HFF-Myc (cell line): Measurements from ENCODE around the gene GABBR2.
"Not testable (repeated sequence)": the region's sequence is repeated elsewhere in the genome, so short reads cannot be mapped to it uniquely, and the experiment has no call there.

Experiments
- DNase-seq: peaks from one replicate; pipeline ENCODE4 v3.0.0-alpha.2; 2011; ENCODE audit warnings: low read depth; ENCODE audit errors: extremely low read depth
- H3K4me3 ChIP-seq: replicated peaks from 2 replicates; pipeline ENCODE4 v1.5.1; 2011; ENCODE audit warnings: low read depth, mild to moderate bottlenecking, control low read depth, low read length
- TF ChIP-seq, protein P1 (sequence below): IDR thresholded peaks from 2 replicates; pipeline ENCODE4 v1.5.1; 2012; ENCODE audit warnings: mild to moderate bottlenecking, low read depth, low read length, control low read depth; ENCODE audit errors: missing control alignments

The GABBR2 gene

DNA sequence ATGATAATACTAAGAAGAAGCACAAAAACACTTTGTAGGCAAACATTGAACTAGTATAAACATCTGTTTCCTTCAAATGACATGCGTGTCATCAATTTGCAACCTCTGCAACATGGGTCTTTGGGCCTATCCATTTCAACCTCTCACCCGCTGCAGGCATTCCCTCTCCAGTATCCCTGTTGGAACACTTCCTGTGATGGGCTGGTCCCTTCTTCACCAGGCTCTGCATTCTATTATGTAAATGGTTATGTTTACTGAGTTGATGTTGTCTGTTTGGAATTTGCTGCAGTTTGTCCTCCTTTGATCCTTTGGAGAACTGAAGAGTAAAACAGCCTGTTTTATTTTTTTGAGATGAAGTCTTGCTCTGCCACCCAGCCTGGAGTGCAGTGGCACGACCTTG, 436.7 kb downstream of the GABBR2 start:
- TF ChIP-seq, protein P1, sequence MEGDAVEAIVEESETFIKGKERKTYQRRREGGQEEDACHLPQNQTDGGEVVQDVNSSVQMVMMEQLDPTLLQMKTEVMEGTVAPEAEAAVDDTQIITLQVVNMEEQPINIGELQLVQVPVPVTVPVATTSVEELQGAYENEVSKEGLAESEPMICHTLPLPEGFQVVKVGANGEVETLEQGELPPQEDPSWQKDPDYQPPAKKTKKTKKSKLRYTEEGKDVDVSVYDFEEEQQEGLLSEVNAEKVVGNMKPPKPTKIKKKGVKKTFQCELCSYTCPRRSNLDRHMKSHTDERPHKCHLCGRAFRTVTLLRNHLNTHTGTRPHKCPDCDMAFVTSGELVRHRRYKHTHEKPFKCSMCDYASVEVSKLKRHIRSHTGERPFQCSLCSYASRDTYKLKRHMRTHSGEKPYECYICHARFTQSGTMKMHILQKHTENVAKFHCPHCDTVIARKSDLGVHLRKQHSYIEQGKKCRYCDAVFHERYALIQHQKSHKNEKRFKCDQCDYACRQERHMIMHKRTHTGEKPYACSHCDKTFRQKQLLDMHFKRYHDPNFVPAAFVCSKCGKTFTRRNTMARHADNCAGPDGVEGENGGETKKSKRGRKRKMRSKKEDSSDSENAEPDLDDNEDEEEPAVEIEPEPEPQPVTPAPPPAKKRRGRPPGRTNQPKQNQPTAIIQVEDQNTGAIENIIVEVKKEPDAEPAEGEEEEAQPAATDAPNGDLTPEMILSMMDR: no peak
- no peak overlapping the region for H3K4me3 ChIP-seq

DNA sequence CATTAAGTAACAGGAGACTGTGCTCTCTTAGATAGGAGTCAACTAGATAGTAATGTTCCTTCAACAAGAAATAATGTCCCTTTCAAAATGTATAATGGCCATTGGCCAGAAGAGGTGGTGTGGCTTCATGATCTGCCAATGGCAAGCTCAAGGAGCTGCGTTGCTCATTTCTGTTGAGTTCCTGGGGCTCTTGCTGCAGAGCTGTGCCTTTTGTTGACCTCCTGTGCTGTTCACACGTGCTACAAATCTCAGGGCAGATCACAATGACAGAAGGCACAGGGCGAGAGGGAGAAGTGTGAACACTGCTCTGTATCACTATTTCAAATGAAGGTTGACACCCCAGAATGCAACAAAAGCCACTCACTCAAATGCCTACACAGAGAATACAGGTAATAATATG, 437.3 kb downstream of the GABBR2 start:
- DNase-seq: no peak
- no peak overlapping the region for H3K4me3 ChIP-seq
- TF ChIP-seq, protein P1: no peak

More for the DNA sequence above, 436.7 kb downstream of the GABBR2 start:
- DNase-seq: no peak

DNA sequence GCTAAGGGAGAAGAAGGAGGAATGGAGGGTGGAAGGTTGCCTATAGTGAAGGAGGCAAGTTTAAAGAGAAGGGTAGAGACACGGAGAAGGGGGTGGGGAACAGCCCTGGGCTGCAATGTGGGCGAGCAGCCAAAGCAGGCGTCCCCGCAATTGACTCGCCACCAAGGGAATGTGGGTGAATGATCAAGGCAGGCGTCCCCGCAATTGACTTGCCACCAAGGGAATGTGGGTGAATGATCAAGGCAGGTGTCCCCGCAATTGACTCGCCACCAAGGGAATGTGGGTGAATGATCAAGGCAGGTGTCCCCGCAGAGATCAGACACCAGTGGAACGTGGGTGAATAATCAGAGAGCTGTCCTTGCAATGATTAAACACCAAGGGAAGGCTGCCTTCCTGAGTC, 438.5 kb downstream of the GABBR2 start:
- DNase-seq, H3K4me3 ChIP-seq: not testable (repeated sequence)

DNA sequence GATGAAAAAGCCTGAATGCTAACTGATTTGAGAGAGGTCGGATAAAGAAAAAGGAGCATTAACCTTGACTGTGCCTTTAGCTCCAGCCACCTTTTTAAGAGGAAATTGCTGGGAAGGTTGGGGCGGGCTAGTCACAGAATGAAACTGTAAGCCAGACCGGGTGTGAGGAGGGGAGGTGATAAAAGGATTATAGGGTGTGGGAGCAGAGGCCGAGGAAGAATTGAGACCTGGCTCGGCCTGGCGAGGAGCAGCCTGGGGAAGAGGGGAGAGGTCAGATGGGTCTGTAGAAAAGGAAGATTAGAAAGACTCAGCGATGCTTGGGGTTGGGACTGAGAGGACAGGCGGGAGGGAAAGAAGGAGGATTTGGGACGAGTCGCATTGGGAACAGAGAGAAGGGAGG, 439.1 kb downstream of the GABBR2 start:
- not testable (repeated sequence) for H3K4me3 ChIP-seq, DNase-seq

DNA sequence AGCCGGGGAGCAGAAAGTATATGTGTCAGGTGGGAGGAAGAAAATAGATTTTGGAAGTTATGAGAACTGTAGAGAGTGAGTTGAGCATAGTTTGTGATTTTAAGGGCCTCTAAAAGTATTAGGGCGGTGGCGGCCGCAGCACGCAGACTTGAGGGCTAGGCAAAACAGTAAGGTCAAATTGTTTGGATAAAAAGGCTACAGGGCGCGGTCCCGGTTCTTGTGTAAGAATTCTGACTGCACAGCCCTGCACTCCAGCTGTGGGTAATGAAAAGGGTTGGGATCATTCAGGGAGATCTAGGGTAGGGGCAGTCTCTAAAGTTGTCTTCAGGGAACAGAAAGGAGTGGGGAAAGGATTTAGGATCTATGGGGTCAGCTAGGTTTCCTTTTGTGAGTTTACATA, 441.2 kb downstream of the GABBR2 start:
- DNase-seq, H3K4me3 ChIP-seq: not testable (repeated sequence)

DNA sequence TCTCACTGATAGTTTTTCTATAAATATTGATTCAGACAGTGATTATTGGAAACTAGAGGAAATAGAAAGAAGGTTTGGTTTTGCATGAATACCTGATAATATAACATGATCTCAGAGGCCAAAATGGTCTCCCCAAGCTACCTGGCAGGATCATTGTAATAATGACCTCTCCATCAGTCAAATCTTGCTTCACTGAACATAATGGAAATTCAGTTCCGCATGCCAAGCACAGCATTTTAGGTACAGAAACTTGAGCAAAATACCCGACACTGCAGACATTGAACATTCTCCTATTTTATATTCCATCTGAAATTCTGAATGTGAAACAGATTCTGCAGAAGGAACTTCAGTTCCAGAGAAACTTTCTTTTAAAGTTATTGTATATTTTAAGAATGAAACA, 444.2 kb downstream of the GABBR2 start:
- TF ChIP-seq, protein P1: no peak
- DNase-seq: no peak
- H3K4me3 ChIP-seq: no peak overlapping the region

DNA sequence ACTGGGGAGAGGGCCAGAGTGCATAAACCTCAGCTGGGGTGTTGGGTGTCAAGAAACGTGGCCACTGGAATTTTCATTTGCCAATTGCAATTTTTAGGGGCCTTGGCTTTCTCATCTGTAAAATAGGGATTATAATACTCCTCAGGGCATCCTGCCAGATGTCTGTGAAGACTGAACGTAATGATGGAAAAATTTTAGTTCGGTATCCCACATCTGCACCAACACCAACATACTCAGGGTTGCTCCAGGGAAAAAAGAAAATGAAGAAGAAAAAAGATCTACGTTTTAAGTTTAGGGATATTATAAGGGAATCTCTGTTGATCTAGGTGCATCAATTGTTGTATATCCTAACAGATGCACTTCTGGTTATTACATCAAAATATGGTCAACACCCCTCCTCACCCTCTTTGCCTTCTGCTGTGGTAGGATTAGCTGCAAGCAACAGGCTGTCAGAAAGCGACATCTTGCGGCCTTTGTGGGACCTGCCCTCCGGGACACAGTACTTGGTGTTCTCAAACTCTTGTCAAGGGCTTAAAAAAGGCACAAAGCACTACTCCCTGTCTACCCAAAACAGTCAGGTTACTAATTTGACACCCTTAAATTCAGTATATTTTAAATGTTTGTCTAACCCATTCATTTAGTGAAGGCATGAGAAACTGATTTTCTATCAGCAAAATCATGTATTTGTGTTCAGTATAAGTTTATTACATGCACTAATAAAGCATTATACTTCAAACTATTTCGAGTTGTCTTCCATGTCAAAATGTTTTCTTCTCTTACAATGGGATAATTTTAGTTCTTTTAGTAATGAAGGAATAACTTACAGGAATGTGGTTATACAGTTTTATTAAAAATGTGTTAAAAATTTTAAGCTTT, 445.0 kb downstream of the GABBR2 start:
- TF ChIP-seq, protein P1: peak; percentile 93
- peak; percentile 65 for DNase-seq
- H3K4me3 ChIP-seq: no peak overlapping the region

DNA sequence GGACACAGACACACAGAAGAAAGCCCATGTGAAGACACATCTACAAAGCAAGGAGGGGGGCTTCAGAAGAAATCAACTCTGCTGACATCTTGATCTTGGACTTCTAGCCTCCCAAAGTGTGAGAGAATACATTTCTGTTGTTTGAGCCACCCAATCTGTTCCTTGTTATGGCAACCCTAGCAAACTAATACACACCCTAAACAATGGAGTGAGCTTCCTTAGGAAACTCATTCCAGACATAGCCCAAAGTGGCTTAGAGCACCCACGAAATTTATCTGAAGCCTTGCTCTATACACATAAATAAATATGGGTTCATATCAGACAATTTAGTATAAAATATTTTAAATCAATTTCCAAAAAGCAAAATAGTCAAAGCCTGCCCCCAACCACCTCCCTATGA, 445.7 kb downstream of the GABBR2 start:
- DNase-seq: no peak
- TF ChIP-seq, protein P1: no peak
- no peak overlapping the region for H3K4me3 ChIP-seq
